GM19397 (cell line): ENCODE results near the gene CIDEA.
A peak's percentile ranks its signal among the peaks of the same experiment; 100 is the strongest.

Experiments
- ATAC-seq: cut with Tn5 transposase; IDR thresholded peaks from one replicate; pipeline ENCODE4 v1.9.1; 2021; ENCODE audit warnings: mild to moderate bottlenecking, moderate library complexity; ENCODE audit not compliant: unreplicated experiment

The CIDEA gene

GRCh38 chr18:12271376-12272235, 17.4 kb downstream of the CIDEA start:
- ATAC-seq: peak; percentile 84

- ATAC-seq: no peak
Observed at GRCh38 chr18:12274793-12275192, 20.6 kb downstream of the CIDEA start.

DNA sequence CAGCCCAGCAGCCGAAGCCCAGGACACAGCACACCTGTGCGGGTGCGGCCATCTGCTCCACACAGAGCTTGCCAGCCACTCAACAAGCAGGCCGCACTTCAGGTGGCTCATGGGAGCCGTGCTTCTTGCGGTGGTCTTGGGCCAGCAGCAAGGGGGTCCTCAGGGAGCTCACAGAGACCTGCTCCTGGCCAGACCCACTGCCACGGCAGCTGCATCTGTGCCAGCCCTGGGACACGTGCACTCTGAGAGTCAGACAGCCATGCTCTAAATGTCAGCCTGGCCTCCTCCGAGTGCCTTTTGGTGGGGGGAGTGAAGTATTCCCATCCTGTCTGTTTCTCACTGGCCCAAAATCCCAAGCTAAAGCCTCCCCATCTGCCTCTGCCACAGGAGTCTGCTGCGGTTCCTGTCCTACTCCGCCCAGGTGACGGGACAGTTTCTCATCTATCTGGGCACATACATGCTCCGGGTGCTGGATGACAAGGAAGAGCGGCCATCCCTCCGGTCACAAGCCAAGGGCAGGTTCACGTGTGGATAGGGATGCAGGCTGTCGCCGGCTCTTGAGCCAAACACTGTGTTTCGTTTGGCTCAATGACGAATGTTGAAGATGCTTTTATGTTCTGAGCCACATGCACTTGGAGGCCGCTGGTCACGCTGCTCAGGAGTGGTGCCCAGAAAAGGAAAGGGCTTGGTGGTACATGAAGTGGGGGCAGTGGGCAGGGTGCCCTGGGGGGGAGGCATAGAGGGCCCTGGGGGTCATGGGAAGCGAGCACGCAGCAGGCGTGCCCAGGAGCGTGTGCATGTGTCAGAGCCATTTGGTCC, 22.8 kb downstream of the CIDEA start:
- no peak for ATAC-seq

DNA sequence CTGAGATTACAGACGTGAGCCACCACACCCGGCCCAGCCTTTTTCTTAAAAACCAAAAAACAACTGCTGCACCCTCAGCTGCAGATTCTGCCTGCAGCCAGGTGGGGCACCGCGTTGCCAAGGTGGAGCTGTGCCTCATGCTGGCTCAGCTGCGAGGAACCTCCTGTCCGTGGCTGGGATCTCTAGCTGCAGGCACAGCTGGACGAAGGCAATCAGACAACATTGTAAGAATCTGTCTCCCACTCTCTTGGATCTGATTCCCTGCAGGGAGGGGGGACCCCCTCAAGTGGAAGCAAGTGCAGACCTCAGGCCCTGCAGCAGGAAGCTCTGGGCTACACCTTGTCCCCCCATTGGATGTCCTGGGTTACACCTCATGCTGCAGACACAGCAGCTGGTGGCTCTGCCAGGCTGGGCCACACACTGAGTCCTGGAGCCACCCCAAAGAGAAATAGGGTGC, 24.1 kb downstream of the CIDEA start:
- no peak for ATAC-seq

GRCh38 chr18:12278741-12279682, 24.9 kb downstream of the CIDEA start:
- ATAC-seq: no peak

GRCh38 chr18:12279781-12280531, 25.8 kb downstream of the CIDEA start:
- no peak for ATAC-seq

DNA sequence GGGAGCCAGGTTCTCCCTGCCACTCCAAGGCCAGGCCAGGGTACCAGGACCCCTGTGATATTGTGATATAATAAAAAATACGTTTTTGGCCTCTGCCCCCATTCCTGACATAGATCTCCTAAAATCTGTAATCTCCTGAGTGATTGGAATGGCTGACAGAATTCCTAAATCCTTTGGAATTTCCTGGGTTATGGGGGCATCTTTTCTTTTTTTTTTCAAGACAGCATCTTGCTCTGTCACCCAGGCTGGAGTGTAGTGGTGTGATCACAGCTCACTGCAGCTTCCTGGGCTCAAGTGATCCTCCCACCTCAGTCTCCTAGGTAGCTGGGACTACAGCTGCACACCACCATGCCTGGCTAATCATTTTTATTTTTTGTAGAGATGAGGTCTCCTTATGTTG, 27.7 kb downstream of the CIDEA start:
- ATAC-seq: no peak

DNA sequence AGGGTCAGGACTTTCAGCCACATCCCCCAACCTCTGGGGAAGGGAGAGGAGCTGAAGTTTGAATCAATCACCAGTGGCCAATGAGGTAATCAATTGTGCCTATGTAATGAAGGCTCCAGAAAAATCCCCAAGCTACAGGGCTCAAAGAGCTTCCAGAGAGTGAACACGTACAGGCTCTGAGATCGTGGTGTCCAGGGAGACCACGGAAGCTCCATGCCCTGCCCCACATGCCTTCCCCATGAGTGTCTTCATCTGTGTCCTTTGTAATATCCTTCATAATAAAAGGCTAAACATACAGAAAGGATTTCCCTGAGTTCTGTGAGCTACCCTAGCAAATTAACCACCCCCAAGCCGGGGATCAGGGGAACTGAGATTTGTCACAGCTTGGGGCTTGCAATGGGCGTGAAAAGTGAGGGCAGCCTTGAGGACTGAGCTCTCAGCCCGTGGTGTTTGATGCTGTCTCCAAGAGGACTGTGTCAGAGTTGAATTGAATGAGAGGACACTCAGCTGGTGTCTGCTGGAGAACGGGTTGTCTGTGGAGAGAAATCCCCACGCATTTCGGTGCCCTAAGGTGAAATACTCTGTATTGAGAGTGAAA, 28.4 kb downstream of the CIDEA start:
- ATAC-seq: no peak

- ATAC-seq: no peak
Observed at GRCh38 chr18:12283256-12283655, 29.1 kb downstream of the CIDEA start.

GRCh38 chr18:12283666-12284065, 29.5 kb downstream of the CIDEA start:
- ATAC-seq: no peak

- no peak for ATAC-seq
Observed at GRCh38 chr18:12287131-12287681, 33.0 kb downstream of the CIDEA start.

DNA sequence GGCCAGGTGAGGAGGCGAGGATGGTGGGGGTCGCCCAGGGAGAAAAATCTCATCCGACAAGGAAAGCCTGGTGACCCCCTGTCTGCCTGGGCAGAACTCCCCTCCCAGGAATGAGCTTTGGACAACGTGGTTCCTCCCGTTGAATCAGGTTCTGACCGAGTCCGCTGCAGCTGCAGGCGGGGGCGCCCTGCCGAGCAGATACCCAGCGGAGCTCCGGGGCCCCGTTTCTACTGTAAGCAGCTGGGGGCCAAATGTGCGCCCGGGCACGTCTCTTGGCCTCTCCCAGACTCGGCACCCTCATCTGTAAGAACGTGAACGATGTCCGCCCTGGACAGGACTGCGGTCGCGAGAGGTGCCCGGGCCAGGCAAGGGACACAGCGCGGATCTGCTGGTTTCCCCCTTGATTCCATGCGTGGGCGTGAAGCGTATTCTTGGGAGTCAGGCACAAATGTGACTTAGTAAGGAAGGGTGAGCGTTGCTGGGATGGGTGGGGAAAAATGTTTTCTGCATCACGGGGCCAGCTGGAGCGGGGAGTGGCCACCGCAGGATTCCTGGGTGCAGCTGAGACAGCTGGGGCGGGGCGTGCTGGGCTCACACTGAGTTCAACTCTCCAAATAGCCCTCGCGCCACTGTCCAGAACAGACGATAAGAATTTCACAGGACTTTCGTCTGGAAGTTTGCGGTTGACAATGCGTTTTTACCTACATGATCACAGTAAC, 33.7 kb downstream of the CIDEA start:
- no peak for ATAC-seq

- no peak for ATAC-seq
Observed at GRCh38 chr18:12288403-12288755, 34.2 kb downstream of the CIDEA start.

- ATAC-seq: no peak
Observed at GRCh38 chr18:12290086-12290485, 35.9 kb downstream of the CIDEA start.

- no peak for ATAC-seq
Observed at GRCh38 chr18:12291161-12291560, 37.0 kb downstream of the CIDEA start.

DNA sequence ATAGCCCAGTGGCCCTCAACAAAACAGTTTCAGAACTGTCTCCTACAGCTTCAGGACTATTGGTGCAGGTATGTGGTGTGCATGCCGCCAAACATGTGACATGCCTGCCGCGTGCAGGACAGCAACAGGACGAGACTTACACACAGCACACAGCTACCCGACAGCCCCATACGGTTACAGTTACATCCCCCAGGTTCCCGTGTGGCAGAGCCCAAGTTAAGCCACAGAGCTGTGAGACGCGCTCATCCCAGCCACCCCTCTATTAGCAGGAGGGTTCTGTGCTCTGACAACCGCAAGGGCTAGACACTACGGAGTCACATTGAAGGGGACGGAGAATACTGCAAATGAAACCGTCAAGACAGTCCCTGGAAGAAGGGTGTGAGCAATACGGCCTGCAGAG, 37.5 kb downstream of the CIDEA start:
- no peak for ATAC-seq

- ATAC-seq: no peak
Observed at GRCh38 chr18:12293831-12294230, 39.7 kb downstream of the CIDEA start.

DNA sequence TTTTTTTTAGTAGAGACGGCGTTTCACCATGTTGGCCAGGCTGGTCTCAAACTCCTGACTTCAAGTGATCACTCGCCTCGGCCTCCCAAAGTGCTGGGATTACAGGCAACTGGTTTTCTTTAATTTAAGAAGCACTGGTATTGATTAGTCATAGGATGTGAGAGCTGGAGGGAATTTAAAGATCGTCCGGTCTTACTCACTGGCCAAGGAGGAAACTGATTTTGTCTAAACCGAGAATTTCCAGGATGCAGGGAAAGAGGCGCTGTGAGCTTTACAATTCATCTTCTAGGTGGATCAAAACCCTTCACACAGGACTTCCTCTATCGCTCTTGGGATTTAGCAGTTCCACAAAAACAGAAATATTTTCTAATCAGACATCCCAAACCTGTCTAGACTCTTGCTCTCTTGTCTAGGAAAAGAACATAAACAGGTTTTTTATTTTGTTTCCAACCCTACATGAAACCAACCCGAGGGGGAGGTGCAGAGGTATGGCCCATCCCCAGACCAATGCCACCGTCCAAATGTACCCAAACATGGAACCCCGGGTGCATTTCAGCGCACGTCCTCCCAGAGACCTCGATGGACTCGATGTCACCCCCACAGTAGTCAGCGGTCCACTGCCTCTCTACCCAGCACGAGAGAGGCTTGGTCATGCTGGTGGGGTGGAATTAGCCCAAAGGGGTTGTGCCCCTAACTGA, 41.4 kb downstream of the CIDEA start:
- no peak for ATAC-seq
